H1 (cell line): ENCODE data around the gene ANKEF1. TPM values are rescaled to one million over a fixed set of nuclear protein-coding genes. Genes with fewer than 3 reads are reported as not detected.

Experiments used
- CHD7 ChIP-seq: fragments of 300-600 bp; sonication (generic); IDR thresholded peaks from 2 replicates; pipeline ENCODE4 v1.7.1; 2012; ENCODE audit warnings: low read length, moderate library complexity, mild to moderate bottlenecking, inconsistent platforms; ENCODE audit not compliant: insufficient replicate concordance
- NANOG ChIP-seq: IDR thresholded peaks from 2 replicates; pipeline ENCODE4 v1.6.1; 2011; ENCODE audit warnings: low read length, low read depth, mild to moderate bottlenecking, inconsistent platforms; ENCODE audit not compliant: insufficient read depth, poor library complexity, severe bottlenecking
- RAD21 ChIP-seq, 2 experiments: IDR thresholded peaks in 1 of 2; conservative IDR thresholded peaks in 1 of 2; 2 replicates each; pipeline ENCODE4 v1.6.1; 2011; ENCODE audit warnings: low read depth in 2 of 2, low read length in 2 of 2, improper control_type of control experiment in 1 of 2, inconsistent platforms in 1 of 2, mild to moderate bottlenecking in 1 of 2, moderate library complexity in 1 of 2
- RNF2 ChIP-seq: fragments of 200-900, 300-1000 bp; sonication (generic); IDR thresholded peaks from 2 replicates; pipeline ENCODE4 v1.7.1; 2016; ENCODE audit warnings: borderline replicate concordance, low read depth, mild to moderate bottlenecking, antibody characterized with exemption, low read length; ENCODE audit not compliant: poor library complexity, severe bottlenecking; ENCODE audit errors: missing control alignments
- SIRT6 ChIP-seq: IDR thresholded peaks from one replicate; pipeline ENCODE4 v1.7.1; 2012; ENCODE audit warnings: low read length, inconsistent platforms
- SRF ChIP-seq: IDR thresholded peaks from 2 replicates; pipeline ENCODE4 v1.6.1; 2011; ENCODE audit warnings: mild to moderate bottlenecking, low read depth, low read length, moderate library complexity
- polyA plus RNA-seq, 7 experiments: library from polyadenylated mRNA; depleted of rRNA in 3 of 7; stranded (reverse) in 5 of 7; unstranded in 2 of 7; fragments of >200 nt in 5 of 7; fragments of 200-250 nt in 2 of 7; gene quantifications; 1 replicate in 5 of 7; 2 replicates in 1 of 7; 4 replicates in 1 of 7; pipeline versions ENCODE4 v1.2.1 to v1.2.3, GENCODE V29; 2011 to 2013; ENCODE audit warnings: missing spikeins in 2 of 7, mixed read lengths in 2 of 7
- total RNA-seq: library from RNA; stranded (reverse); fragmentation: NEBNext Ultra II Directional; extraction: Animal tissue kit (Norgen Biotek cat#: 25700); gene quantifications from 2 replicates; pipeline ENCODE4 v1.2.1, GENCODE V29; 2021

The ANKEF1 gene
- total and polyA plus RNA-seq, 2 of the 8 experiments (the other 6 are each of a cell fraction or from before 2014, with no cell fraction given), result 2.8 to 10.0 TPM

DNA sequence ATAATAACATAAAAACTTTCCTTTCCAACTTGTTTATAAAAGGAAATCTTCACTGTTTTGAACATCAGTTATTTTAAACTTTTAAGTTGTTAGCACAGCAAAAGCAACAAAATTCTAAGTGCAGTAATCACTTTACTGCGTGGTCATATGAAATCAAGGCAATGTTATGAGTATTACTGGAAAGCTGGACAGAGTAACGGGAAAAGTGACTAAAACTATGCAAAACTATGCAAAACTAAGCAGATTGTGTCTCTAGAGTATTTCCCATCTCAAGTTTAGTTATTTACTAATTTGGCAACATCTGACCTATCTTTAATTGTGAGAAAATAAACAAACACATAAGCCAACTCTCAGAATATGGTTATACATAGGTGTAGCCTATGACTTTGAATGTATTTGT lies 10.9 kb upstream of the ANKEF1 start (continued):
- TF ChIP-seq CHD7 (no peak), SRF (no peak), NANOG (no peak), RNF2 (no peak), RAD21 (IDR thresholded peaks at IDR 0.05 in 1 of 2, conservative IDR thresholded peaks at IDR 0.05 in 1 of 2; ENCODE audit: low read depth in 2 of 2, low read length in 2 of 2) (no peak), SIRT6 (no peak)
